ENCODE measurements around the gene L2HGDH.
"Not testable (repeated sequence)": the region's sequence is repeated elsewhere in the genome, so short reads cannot be mapped to it uniquely, and the experiment has no call there.

Gene L2HGDH

DNA sequence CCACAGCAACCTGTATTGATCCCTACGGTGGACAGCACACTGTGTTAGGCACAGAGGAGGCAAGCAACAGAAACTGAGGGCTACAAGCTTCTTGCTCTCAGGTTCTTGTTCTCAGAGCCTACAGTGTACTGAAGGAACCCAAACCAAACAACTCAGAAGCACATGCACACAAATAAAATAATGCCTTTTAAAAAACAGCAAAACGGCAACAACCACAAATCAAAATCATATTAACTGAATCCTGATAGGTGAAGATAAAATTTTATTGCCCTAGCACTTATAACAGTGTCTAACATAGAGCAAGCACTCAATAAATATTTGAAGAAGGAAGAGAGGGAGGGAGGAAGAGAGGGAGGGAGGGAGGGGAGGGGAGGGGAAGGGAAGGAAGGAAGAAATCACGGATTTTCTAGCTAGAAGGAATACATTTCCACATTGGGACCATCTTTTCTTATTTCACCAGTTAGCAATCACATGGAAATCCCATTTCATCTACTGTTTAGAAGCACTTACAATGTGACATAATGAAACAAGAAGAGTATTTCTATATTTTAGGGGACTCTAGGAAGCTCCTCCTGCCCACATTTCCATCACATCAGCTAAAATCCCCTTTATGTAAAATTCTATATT, 27.3 kb upstream of the L2HGDH start:
- DNase-seq, result no peak

DNA sequence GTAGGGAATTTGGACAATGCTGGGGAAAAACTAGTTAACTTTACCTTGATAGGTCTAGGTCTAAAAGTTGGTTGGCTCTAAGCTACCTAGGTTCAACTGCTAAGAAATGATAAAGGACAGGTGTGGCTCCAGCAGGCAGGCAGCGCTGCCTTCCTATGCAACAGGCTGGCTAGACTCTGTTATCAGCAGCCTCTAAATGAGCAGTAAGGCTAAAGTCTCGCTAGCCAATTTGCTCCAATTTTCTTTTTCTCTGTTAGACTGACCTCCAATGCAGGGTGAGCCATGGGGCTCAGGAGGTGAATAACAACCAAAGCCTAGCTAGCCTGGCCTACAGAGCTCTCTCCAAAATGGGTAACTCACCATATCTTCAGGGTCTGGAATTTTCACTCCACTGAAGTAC, 26.6 kb upstream of the L2HGDH start:
- no peak for DNase-seq

- DNase-seq, result no peak
Measured at GRCh38 chr14:50335989-50336824, 24.2 kb upstream of the L2HGDH start.

- peak; percentile 87 for DNase-seq
Measured at GRCh38 chr14:50335389-50335788, 23.4 kb upstream of the L2HGDH start.

DNA sequence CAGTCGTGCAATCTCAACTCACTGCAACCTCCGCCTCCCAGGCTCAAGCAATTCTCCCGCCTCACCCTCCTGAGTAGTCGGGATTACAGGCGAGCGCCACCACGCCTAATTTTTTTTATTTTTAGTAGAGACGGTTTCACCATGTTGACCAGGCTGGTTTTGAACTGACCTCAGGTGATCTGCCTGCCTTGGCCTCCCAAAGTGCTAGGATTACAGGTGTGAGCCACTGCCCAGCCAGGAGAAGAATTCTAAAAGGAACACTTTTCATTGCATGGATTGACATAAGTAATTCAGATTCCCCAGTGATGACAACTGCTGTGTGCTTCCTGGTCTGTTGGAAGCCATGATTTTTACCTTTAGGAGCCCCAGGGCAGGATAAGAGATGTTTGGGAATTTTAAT, 22.2 kb upstream of the L2HGDH start:
- no peak for DNase-seq

GRCh38 chr14:50333014-50333509, 21.0 kb upstream of the L2HGDH start:
- DNase-seq, result peak; percentile 90

GRCh38 chr14:50331596-50331995, 19.6 kb upstream of the L2HGDH start:
- DNase-seq, result no peak

GRCh38 chr14:50321009-50321660, 9.1 kb upstream of the L2HGDH start:
- DNase-seq, result peak; percentile 93

GRCh38 chr14:50320283-50320682, 8.3 kb upstream of the L2HGDH start:
- peak; percentile 51 for DNase-seq

GRCh38 chr14:50319721-50320120, 7.7 kb upstream of the L2HGDH start:
- peak; percentile 47 for DNase-seq

DNA sequence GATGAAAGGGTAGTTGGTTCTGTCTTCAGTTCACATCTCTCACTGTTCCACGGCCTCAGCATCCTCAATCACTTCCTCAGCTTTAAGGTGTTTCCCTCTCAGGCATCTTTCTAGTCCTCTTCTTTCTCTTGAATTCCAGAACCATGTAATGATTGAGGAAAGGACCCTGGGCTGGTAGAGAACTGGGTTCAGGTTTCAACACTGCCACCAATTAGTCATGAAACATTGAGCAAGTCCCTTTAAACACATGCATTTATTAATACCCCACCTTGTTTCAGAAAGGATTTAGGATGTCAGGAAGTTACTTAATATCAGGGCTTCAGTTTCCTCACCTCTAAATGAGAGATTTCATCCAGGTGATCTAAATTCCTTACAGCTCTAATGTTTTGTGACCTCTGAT, 7.3 kb upstream of the L2HGDH start:
- DNase-seq, result no peak

DNA sequence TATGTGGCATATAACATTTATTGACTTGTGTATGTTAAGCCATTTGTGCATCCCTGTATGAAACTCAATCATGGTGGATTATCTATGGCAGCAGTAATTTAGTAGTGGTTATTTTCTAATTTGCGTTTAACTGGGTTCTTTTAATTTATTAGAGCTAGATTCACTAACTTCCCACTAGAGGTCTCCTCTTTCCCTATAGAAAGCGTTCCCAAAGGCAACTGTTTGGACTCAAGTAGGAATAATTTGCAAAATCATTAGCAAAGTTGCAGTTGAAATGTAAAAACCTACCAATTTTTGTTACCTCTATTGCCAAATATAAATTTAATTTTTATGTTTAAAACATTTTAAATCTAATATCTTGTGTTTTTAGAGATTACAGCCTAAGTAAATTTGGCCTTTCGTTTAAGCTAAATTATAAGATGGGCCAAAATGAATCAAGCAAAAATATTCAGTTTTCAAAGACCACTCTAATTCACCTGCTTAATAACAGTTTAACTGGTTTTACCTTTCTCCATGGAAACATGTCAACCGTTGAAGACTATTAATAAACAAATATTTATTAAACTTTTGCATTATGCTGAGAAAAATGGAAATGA, 6.1 kb upstream of the L2HGDH start:
- peak; percentile 51 for DNase-seq

DNA sequence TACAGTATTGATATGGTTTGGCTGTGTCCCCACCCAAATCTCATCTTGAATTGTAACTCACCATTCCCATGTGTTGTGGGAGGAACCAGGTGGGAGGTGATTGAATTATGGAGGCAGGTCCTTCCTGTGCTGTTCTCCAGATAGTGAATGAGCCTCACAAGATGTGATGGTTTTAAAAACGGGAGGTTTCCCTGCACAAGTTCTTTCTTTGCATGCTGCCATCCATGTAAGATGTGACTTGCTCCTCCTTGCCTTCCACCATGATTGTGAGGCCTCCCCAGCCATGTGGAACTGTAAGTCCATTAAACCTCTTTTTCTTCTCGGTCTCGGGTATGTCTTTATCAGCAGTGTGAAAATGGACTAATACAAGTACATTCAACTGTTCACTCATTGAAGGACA, 2.1 kb upstream of the L2HGDH start:
- DNase-seq, result not testable (repeated sequence)

DNA sequence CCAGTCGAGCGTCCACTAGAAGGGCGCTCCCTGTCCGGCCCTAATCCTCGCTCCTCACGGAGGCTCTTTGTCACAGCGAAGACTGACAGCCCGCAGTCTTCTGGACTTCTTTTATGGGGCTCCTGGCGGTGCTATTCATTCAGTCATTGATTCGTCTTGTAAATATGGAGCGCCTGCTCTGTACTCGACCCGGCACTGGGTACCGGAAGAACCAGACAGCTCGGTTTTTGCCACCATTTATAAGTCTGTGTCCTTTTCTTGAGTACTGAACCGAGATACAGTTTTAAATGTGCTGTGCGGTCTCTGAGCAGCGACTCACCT, 665 bp upstream of the L2HGDH start:
- no peak for DNase-seq

GRCh38 chr14:50311337-50311971, 575 bp downstream of the L2HGDH start:
- DNase-seq, result no peak

DNA sequence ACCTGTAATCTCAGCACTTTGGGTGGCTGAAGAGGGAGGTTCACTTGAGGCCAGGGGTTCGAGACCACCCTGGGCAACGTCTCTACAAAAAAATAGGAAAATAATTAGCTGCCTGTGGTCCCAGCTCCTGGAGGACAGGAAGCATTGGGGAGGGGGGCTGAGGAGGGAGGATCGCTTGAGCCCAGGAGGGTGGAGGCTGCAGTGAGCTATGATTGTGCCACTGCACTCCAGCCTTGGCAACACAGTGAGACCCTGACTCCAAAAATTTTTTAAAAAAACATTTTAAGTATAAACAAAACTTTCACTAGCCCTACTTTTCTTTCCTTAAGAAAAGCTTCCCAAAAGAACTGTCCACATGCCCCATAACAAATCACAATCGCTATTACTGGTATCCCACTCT, 1.6 kb downstream of the L2HGDH start:
- no peak for DNase-seq

DNA sequence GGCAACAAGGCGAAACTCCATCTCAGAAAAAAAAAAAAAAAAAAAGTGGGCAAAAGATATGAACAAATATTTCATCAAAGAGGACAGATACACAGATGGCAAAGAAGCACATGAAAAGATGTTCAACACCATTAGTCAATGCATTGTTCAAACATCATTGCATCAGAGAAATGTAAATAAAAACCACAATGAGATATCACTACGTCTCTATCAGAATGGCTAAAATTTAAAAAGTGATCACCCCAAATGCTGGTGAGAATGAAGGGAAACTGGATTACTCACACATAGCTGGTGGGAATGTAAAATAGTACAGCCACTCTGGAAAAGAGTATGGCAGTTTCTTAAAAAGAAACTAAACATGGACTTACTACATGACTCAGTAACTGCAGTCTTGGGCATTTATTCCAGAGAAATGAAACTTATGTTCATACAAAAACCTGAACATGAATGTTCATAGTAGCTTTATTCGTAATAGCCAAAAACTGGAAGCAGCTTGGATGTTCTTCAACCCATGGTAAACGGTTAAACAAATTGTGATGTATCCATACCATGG, 3.6 kb downstream of the L2HGDH start:
- DNase-seq, result no peak

DNA sequence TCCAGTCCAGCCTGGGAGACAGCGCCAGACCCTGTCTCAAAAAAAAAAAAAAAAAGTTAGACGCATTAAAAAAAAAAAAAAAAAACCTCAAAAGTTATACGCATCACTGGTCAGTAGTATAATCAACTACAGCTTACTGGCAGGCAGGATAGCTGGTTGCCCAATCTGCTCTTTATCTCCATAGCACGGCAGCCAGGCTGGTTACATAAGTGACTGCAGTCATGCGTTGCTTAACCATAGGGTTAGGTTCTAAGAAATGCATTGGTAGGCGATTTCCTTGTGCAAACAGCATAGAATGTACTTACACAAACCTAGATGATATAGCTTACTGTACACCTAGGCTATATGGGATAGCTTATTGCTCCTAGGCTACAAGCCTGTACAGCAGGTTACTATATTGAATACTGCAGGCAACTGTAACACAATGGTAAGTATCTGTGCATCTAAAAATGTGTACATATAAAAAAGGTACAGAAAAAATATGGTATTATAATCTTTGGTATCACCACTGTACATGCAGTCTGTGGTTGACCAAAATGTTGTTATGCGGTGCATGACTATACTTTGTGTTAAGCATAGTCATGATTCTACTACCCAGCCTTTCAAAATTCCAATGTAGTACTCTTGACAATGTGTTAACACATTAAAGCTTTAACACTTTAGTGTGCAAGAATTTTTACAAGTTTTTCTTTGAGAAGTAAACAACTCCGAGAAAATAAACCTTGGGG, 8.1 kb downstream of the L2HGDH start:
- DNase-seq, result no peak

DNA sequence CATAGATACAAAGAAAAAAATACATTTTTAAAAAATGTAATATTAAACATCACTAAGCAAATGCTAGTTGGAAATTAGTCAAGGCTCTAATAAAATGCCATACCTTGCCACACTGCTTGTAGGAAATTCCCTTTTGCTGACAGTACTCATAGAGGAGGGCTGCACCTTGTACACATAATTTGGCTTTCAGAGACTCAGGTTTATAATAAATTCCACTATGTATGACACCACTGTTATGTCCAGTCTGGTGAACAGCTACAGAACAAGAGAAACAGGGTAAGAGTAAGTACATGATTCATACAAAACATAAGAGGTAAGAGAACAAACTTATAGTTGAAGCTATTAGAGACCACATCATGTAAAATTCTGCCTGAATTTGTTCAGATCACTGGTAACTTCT, 10.1 kb downstream of the L2HGDH start:
- DNase-seq, result no peak

DNA sequence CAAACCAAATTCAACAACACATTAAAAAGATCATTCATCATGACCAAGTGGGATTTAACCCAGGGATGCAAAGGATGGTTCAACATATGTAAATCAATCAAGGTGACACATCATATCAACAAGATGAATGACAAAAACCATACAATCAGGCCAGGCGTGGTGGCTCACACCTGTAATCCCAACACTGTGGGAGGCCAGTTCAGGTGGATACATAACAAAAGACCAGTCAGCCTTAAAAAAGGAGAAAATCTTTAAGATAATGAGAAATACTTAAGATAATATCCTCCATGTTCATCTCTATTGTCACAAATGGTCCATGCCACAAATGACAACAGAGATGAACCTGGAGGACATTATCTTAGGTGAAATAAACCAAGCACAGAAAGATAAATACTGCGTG, 12.4 kb downstream of the L2HGDH start:
- no peak for DNase-seq

GRCh38 chr14:50290306-50290705, 21.7 kb downstream of the L2HGDH start:
- no peak for DNase-seq

DNA sequence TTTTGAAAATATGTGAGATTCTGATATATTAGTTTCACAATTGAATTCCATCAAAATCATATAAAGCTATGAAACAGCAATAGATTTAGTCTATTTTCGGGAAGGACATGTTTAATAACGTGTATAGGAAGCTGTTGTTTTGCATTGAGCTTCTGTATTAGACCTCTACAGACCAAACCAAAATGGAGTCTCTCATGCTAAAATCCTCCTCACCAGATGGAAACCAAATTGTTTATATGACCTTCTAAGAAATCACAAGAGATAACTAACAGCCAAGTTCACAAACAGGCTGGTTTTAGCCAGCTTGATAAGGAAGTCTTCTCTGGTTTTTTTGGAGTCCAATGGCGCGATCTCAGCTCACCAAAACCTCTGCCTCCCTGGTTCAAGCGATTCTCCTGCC, 23.9 kb downstream of the L2HGDH start:
- no peak for DNase-seq
